H9 (cell line): ENCODE measurements around the gene FARP1. TPM values are rescaled to one million over a fixed set of nuclear protein-coding genes. Genes with fewer than 3 reads are reported as not detected.

Source experiments
- DNase-seq: peaks from one replicate; pipeline ENCODE4 v3.0.0-alpha.2; 2017
- H2AFZ ChIP-seq: one replicate; pipeline ENCODE4 v1.6.1; 2013; ENCODE audit warnings: mild to moderate bottlenecking, low read length, control low read depth, moderate library complexity
- H2AK5ac ChIP-seq: 2 replicates; pipeline ENCODE4 v1.6.1; 2013; ENCODE audit warnings: low read length, control low read depth, mixed read lengths; ENCODE audit not compliant: insufficient read length
- H2BK120ac ChIP-seq: one replicate; pipeline ENCODE4 v1.6.1; 2013; ENCODE audit warnings: low read depth, mild to moderate bottlenecking, low read length, control low read depth, inconsistent platforms; ENCODE audit not compliant: poor library complexity, severe bottlenecking
- H2BK12ac ChIP-seq: 2 replicates; pipeline ENCODE4 v1.6.1; 2013; ENCODE audit warnings: low read length, control low read depth, mixed read lengths, low read depth; ENCODE audit not compliant: insufficient read length
- H2BK15ac ChIP-seq: 2 replicates; pipeline ENCODE4 v1.6.1; 2013; ENCODE audit warnings: low read depth, low read length, control low read depth
- H2BK20ac ChIP-seq: one replicate; pipeline ENCODE4 v1.6.1; 2013; ENCODE audit warnings: low read depth, mild to moderate bottlenecking, low read length, control low read depth, inconsistent platforms; ENCODE audit not compliant: poor library complexity, severe bottlenecking
- H2BK5ac ChIP-seq: 2 replicates; pipeline ENCODE4 v1.6.1; 2013; ENCODE audit warnings: low read length, control low read depth, mixed read lengths; ENCODE audit not compliant: insufficient read length
- H3K14ac ChIP-seq: 2 replicates; pipeline ENCODE4 v1.6.1; 2013; ENCODE audit warnings: low read length, control low read depth; ENCODE audit not compliant: insufficient read depth
- H3K18ac ChIP-seq: 2 replicates; pipeline ENCODE4 v1.6.1; 2013; ENCODE audit warnings: low read depth, mild to moderate bottlenecking, mixed read lengths, low read length, control low read depth; ENCODE audit not compliant: insufficient read length
- H3K23ac ChIP-seq: 2 replicates; pipeline ENCODE4 v1.6.1; 2013; ENCODE audit warnings: low read length, control low read depth, mixed read lengths, low read depth; ENCODE audit not compliant: insufficient read length
- H3K23me2 ChIP-seq: 2 replicates; pipeline ENCODE4 v1.6.1; 2013; ENCODE audit warnings: low read depth, mild to moderate bottlenecking, mixed read lengths, low read length, control low read depth; ENCODE audit not compliant: insufficient read length, poor library complexity, severe bottlenecking
- H3K27ac ChIP-seq: 2 replicates; pipeline ENCODE4 v1.5.1; 2013; ENCODE audit warnings: low read length, control low read depth, mixed read lengths, low read depth; ENCODE audit not compliant: insufficient read length
- H3K27me3 ChIP-seq: 2 replicates; pipeline ENCODE4 v1.6.1; 2013; ENCODE audit warnings: low read length, control low read depth, inconsistent platforms; ENCODE audit not compliant: insufficient read depth
- H3K4ac ChIP-seq: 2 replicates; pipeline ENCODE4 v1.6.1; 2013; ENCODE audit warnings: low read depth, mild to moderate bottlenecking, control low read depth, inconsistent platforms, low read length, moderate library complexity
- H3K4me1 ChIP-seq: 2 replicates; pipeline ENCODE4 v1.6.1; 2013; ENCODE audit warnings: low read length, control low read depth, inconsistent platforms; ENCODE audit not compliant: insufficient read depth
- H3K4me2 ChIP-seq: 2 replicates; pipeline ENCODE4 v1.6.1; 2013; ENCODE audit warnings: low read length, control low read depth, mixed read lengths; ENCODE audit not compliant: insufficient read length, insufficient read depth
- H3K56ac ChIP-seq: 2 replicates; pipeline ENCODE4 v1.6.1; 2013; ENCODE audit warnings: low read depth, mild to moderate bottlenecking, mixed read lengths, low read length, control low read depth; ENCODE audit not compliant: insufficient read length
- H3K79me1 ChIP-seq: 2 replicates; pipeline ENCODE4 v1.6.1; 2013; ENCODE audit warnings: low read depth, mild to moderate bottlenecking, moderate library complexity, low read length, control low read depth, inconsistent platforms; ENCODE audit not compliant: insufficient read depth, poor library complexity, severe bottlenecking
- H3K79me2 ChIP-seq: 2 replicates; pipeline ENCODE4 v1.6.1; 2013; ENCODE audit warnings: low read length, control low read depth, inconsistent platforms; ENCODE audit not compliant: insufficient read depth
- H3K9ac ChIP-seq: 2 replicates; pipeline ENCODE4 v1.6.1; 2013; ENCODE audit warnings: low read length, control low read depth, mixed read lengths; ENCODE audit not compliant: insufficient read length; ENCODE audit errors: extremely low read depth
- H3K9me3 ChIP-seq: one replicate; pipeline ENCODE4 v1.6.1; 2013; ENCODE audit warnings: low read depth, low read length, inconsistent platforms; ENCODE audit not compliant: control insufficient read depth
- H3T11ph ChIP-seq: one replicate; pipeline ENCODE4 v1.6.1; 2013; ENCODE audit warnings: mild to moderate bottlenecking, low read length, control low read depth, inconsistent platforms
- H4K20me1 ChIP-seq: one replicate; pipeline ENCODE4 v1.6.1; 2013; ENCODE audit not compliant: control insufficient read depth, insufficient read length, insufficient read depth
- H4K5ac ChIP-seq: 2 replicates; pipeline ENCODE4 v1.6.1; 2013; ENCODE audit warnings: low read depth, mild to moderate bottlenecking, mixed read lengths, low read length, control low read depth; ENCODE audit not compliant: insufficient read length
- H4K8ac ChIP-seq: replicated peaks from 2 replicates; pipeline ENCODE4 v1.6.1; 2013; ENCODE audit warnings: low read length, control low read depth, mixed read lengths, low read depth; ENCODE audit not compliant: insufficient read length
- H4K91ac ChIP-seq: 2 replicates; pipeline ENCODE4 v1.6.1; 2013; ENCODE audit warnings: low read depth, mild to moderate bottlenecking, moderate library complexity, mixed read lengths, low read length, control low read depth; ENCODE audit not compliant: insufficient read length
- H3K27ac Mint-ChIP-seq, 3 experiments: 2 replicates in 2 of 3; 3 replicates in 1 of 3; pipeline ENCODE4 v1.8.0; 2020 to 2021; ENCODE audit warnings: mixed read lengths in 3 of 3, mild to moderate bottlenecking in 1 of 3, moderate library complexity in 1 of 3
- H3K27me3 Mint-ChIP-seq: 2 replicates; pipeline ENCODE4 v1.8.0; 2021; ENCODE audit warnings: low read depth, mild to moderate bottlenecking, moderate library complexity, mixed read lengths
- H3K36me3 Mint-ChIP-seq, 3 experiments: 2 replicates in 2 of 3; 3 replicates in 1 of 3; pipeline ENCODE4 v1.8.0; 2020 to 2021; ENCODE audit warnings: low read depth in 3 of 3, mixed read lengths in 3 of 3; ENCODE audit not compliant: insufficient read depth in 1 of 3
- H3K4me1 Mint-ChIP-seq, 2 experiments: 2 replicates each; pipeline ENCODE4 v1.8.0; 2020; ENCODE audit warnings: mixed read lengths in 2 of 2
- H3K4me3 Mint-ChIP-seq, 2 experiments: 2 replicates in 1 of 2; 3 replicates in 1 of 2; pipeline ENCODE4 v1.8.0; 2020 to 2021; ENCODE audit warnings: mild to moderate bottlenecking in 2 of 2, mixed read lengths in 2 of 2, moderate library complexity in 1 of 2
- H3K9me3 Mint-ChIP-seq, 2 experiments: 2 replicates in 1 of 2; 3 replicates in 1 of 2; pipeline ENCODE4 v1.8.0; 2020; ENCODE audit warnings: mild to moderate bottlenecking in 2 of 2, mixed read lengths in 2 of 2, moderate library complexity in 1 of 2
- WGBS: extraction: QIAGEN DNeasy Blood & Tissue Kit; methylation state at CpG from one replicate; pipeline ENCODE4 v1.1.7; 2013; ENCODE audit warnings: missing lambda C conversion rate, low lambda C conversion rate, mixed read lengths; ENCODE audit not compliant: insufficient read length; ENCODE audit errors: extremely low coverage; 5-methylcytosine and 5-hydroxymethylcytosine counted together
- total RNA-seq: library from RNA; stranded (reverse); gene quantifications from 2 replicates; pipeline ENCODE4 v1.2.1, GENCODE V29; 2021
- TF ChIP-seq, protein P1 (sequence below): fragments of 200-600 bp; sonication (generic); conservative IDR thresholded peaks from 3 replicates; pipeline ENCODE4 v1.8.0; 2021; ENCODE audit warnings: antibody characterized with exemption, mild to moderate bottlenecking

The FARP1 gene
- total RNA-seq, 1 experiment from 2014 or later: 95.9 TPM

DNA sequence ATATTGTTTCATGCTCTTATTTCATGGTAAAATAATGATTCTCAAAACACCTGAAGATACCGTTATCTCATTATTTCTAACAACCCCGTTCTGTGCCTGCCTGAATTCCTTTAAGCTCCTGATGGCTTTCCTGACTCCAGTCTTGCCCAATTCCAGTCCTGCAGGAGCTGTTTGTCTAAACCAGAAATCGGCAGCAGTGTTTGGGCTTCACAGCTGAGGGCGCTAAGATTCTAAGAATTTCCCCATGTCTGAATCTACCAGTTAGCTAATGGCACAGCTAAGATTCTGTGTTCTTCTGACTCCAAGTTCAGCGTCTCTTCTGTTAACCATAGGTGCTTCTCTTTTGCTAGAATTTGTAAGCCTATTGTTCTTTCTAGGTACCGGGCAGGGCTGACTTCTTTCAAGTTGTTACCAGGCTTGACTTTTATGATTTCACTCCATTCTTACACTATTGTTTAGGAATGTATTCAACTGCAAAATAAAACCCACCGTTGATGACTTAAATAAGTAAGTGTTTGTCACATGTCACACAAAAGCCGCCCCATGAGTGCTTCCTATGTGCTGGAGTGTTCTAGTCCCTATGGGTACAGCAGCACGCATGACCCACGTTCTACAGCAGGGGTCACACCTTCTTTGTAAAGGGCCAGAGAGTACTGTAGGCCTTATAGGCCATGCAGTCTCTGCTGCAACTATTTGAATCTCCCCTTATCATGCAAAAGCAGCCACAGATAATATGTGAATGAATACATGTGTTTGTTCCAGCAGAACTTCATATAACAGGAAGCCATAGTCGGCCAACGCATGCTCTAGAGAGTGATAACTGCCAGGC is 202.4 kb downstream of the FARP1 start:
- peaks cover 25 to 36% of the 10 kb centered on the region in 2 experiments for H3K4me1 Mint-ChIP-seq
- WGBS: no CpG with 5 or more reads among the region's 12 CpGs
- Histone ChIP-seq H3K9me3 (no peaks in the 10 kb centered on the region), H2BK15ac (no peak overlapping the region), H3K14ac (no peak overlapping the region), H3K27ac (no peak overlapping the region), H3K4me2 (no peak overlapping the region), H3K79me1 (no peaks in the 10 kb centered on the region), H4K8ac (no peak overlapping the region), H4K91ac (no peak overlapping the region), H3K23me2 (no peaks in the 10 kb centered on the region), H3K4me1 (no peaks in the 10 kb centered on the region), H2BK120ac (no peak overlapping the region), H2AFZ (no peak overlapping the region), H3K23ac (no peak overlapping the region), H3K79me2 (no peaks in the 10 kb centered on the region), H4K20me1 (no peaks in the 10 kb centered on the region), H2BK5ac (no peak overlapping the region), H3K27me3 (no peaks in the 10 kb centered on the region), H3K56ac (no peak overlapping the region), H4K5ac (no peak overlapping the region), H2BK20ac (no peak overlapping the region), H3T11ph (no peak overlapping the region), H2BK12ac (no peak overlapping the region), H3K9ac (no peak overlapping the region), H3K4ac (no peak overlapping the region), H3K18ac (no peak overlapping the region), H2AK5ac (no peak overlapping the region)
- no peak overlapping the region for H3K4me3 Mint-ChIP-seq
- no peaks in the 10 kb centered on the region for H3K9me3 Mint-ChIP-seq
- H3K27me3 Mint-ChIP-seq: no peaks in the 10 kb centered on the region
- no peak overlapping the region; a peak in 2 of 7 replicates for H3K27ac Mint-ChIP-seq
- DNase-seq: no peak
- TF ChIP-seq, protein P1, sequence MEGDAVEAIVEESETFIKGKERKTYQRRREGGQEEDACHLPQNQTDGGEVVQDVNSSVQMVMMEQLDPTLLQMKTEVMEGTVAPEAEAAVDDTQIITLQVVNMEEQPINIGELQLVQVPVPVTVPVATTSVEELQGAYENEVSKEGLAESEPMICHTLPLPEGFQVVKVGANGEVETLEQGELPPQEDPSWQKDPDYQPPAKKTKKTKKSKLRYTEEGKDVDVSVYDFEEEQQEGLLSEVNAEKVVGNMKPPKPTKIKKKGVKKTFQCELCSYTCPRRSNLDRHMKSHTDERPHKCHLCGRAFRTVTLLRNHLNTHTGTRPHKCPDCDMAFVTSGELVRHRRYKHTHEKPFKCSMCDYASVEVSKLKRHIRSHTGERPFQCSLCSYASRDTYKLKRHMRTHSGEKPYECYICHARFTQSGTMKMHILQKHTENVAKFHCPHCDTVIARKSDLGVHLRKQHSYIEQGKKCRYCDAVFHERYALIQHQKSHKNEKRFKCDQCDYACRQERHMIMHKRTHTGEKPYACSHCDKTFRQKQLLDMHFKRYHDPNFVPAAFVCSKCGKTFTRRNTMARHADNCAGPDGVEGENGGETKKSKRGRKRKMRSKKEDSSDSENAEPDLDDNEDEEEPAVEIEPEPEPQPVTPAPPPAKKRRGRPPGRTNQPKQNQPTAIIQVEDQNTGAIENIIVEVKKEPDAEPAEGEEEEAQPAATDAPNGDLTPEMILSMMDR: peak; percentile 23; the same call in 1 of the 3 replicates
- no peaks in the 10 kb centered on the region; a peak in 2 of 7 replicates for H3K36me3 Mint-ChIP-seq
